ENCODE data around the gene MEI1.

Gene MEI1

GRCh38 chr22:41798736-41799135, 99.4 kb downstream of the MEI1 start:
- TF ChIP-seq JUND (IDR thresholded peaks at IDR 0.05; ENCODE audit: low read depth): no peak
- DNase-seq (ENCODE audit: low read depth in 1 of 2, low spot score in 1 of 2): no peak
- in situ Hi-C loops (cut with HindIII; ENCODE audit: low pct_unique_long_range_greater_than_20kb, low sequenced_read_pairs): no loop called here

- DNase-seq (ENCODE audit: low read depth in 1 of 2, low spot score in 1 of 2): no peak
- TF ChIP-seq JUND (IDR thresholded peaks at IDR 0.05; ENCODE audit: low read depth): no peak
- in situ Hi-C loops (cut with HindIII; ENCODE audit: low pct_unique_long_range_greater_than_20kb, low sequenced_read_pairs): no loop called here
Measured at GRCh38 chr22:41799486-41800347, 100.4 kb downstream of the MEI1 start.

DNA sequence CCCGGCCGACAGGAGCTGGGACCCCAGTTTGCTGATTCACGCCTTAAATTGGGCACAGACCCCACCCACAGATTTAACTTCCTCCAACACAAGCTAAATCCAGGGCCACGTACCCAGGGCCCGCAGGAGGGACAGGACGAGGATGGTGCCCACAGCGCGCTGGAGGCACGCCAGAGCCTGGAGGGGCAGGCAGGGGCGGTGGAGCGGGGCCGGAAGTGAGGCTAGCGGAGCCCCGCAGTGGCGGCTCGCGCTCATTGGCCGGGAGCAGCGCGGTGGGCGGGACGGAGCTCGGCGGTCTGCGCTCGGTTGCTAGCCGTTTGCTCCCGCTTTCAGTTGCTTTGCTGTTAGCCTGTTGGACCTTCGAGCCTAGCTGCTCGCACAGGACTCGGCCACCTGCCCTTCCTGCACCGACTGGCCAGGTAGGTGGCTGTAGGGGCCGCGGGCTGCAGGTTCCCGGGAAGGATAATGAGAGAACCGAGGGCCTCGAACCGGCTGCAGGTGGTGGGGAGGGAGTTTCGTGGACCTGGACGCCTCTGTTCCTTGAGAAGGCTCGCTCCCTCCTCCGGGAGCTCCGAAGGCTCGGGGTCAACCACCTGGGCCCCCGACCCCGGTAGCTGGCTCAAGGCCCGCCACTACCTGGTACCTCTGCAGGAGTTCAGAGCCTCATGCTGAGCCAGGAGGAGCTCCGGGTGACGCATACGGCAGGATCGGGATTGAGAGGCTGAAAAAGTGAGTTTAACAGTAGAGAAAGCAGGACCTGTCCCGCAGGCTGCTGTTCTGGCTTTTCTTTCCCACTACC, 101.2 kb downstream of the MEI1 start, which contains the start of gene CCDC134:
TSS of gene CCDC134 (plus strand) at position 332 of the 799 bp plus-strand sequence. CDS start 8,212 bp downstream, outside the sequence.
- DNase-seq (ENCODE audit: low read depth in 1 of 2, low spot score in 1 of 2): peak; percentile 87 to 89
- in situ Hi-C loops (cut with HindIII; ENCODE audit: low pct_unique_long_range_greater_than_20kb, low sequenced_read_pairs): no loop called here

DNA sequence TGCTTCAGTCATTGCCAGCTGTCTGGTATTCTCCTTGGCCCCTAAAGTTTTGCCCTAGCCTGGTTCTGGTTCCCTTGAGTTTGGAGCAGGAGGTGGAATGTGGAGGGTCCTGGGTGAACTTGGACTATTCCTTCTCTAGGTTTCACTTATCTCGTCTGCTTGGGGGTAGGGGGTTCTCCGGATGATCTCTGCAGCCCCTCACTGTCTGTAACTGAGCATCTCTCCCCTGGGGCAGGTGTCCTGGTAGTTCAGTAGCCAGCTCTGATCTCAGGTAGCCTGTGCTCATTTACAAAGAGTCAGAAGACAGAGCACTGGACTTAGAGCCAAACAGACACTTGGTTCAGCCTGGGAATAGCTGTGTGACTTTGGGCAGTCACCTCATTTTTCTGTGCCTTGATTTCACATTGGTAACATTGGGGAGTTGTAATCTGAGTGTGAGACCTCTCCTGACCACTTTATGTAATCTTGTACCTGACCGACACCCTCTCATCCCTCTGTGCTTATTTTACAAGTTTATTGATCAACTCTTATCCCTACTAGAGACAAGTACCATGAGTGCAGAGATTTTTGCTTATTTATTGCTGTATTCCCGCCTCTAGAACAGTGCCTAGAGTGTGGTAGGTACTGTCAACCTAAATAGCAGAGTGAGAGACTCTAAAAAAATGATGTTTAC, 102.0 kb downstream of the MEI1 start:
- no peak for DNase-seq (ENCODE audit: low read depth in 1 of 2, low spot score in 1 of 2)
- in situ Hi-C loops (cut with HindIII; ENCODE audit: low pct_unique_long_range_greater_than_20kb, low sequenced_read_pairs): no loop called here
- no peak for TF ChIP-seq JUND (IDR thresholded peaks at IDR 0.05; ENCODE audit: low read depth)

More for the DNA sequence above, 101.2 kb downstream of the MEI1 start, which contains the start of gene CCDC134:
- no peak for TF ChIP-seq JUND (IDR thresholded peaks at IDR 0.05; ENCODE audit: low read depth)

GRCh38 chr22:41801886-41802285, 102.6 kb downstream of the MEI1 start:
- TF ChIP-seq JUND (IDR thresholded peaks at IDR 0.05; ENCODE audit: low read depth): no peak
- in situ Hi-C loops (cut with HindIII; ENCODE audit: low pct_unique_long_range_greater_than_20kb, low sequenced_read_pairs): no loop called here
- no peak for DNase-seq (ENCODE audit: low read depth in 1 of 2, low spot score in 1 of 2)

DNA sequence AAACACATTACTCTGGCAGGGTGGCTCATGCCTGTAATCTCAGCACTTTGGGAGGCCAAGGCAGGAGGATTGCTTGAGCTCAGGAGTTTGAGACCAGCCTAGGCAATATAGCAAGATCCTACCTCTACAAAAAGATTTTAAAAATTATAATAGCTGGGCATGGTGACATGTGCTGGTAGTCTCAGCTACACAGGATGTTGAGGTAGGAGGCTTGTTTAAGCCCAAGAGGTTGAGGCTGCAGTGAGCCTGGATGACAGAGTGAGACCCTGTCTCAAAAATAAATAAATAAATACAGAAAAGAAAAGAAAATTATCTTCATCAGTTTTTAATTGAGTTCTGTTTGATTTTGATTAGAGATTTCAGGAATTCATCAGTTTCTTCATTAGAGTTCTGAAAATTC, 106.3 kb downstream of the MEI1 start:
- no peak for TF ChIP-seq JUND (IDR thresholded peaks at IDR 0.05; ENCODE audit: low read depth)
- in situ Hi-C loops (cut with HindIII; ENCODE audit: low pct_unique_long_range_greater_than_20kb, low sequenced_read_pairs): no loop called here

DNA sequence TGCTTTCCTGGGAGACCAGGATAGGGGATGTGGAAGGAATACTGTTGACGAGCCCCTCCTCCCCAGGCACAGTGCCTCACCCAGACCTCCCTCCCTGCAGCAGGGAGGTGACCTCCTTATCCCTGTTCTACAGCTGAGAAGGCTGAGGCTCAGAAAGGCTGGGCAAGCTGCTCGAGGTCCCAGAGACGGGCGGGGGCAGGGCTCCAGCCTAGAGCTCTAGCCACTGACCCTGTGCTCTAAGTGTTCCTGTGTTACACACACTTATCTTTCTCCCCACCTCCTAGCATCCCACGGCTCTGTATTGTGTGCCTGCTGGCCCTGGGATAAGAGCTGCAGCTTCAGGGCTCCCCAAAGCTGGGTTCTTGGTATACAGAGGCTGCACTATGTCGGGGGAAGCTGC, 109.1 kb downstream of the MEI1 start:
- TF ChIP-seq JUND (IDR thresholded peaks at IDR 0.05; ENCODE audit: low read depth): no peak
- DNase-seq (ENCODE audit: low read depth in 1 of 2, low spot score in 1 of 2): no peak

More for the DNA sequence above, 106.3 kb downstream of the MEI1 start:
- DNase-seq (ENCODE audit: low read depth in 1 of 2, low spot score in 1 of 2): no peak

DNA sequence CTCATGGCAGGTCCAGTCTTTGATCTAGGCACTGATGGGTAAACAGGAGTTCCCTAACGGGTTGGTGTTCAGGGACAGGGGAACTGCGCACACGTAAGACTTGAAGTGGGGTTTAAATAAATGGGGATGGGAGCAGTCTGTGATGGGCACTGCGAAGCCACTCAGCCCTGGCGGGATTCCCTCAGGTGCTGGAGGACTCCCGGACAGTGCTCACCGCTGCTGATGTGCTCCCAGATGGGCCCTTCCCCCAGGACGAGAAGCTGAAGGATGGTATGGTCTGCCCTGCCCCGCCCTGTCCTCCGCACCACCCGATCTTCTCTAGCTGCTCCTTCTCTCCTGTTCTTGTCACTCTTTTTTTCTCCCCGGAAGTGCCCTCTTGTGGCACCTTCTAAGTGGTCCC, 110.7 kb downstream of the MEI1 start:
- in situ Hi-C loops (cut with HindIII; ENCODE audit: low pct_unique_long_range_greater_than_20kb, low sequenced_read_pairs): no loop called here
- no peak for TF ChIP-seq JUND (IDR thresholded peaks at IDR 0.05; ENCODE audit: low read depth)
- no peak for DNase-seq (ENCODE audit: low read depth in 1 of 2, low spot score in 1 of 2)

More for the DNA sequence above, 109.1 kb downstream of the MEI1 start:
- in situ Hi-C loops (cut with HindIII; ENCODE audit: low pct_unique_long_range_greater_than_20kb, low sequenced_read_pairs): no loop called here

GRCh38 chr22:41812805-41813545, 113.7 kb downstream of the MEI1 start:
- no peak for TF ChIP-seq JUND (IDR thresholded peaks at IDR 0.05; ENCODE audit: low read depth)
- in situ Hi-C loops (cut with HindIII; ENCODE audit: low pct_unique_long_range_greater_than_20kb, low sequenced_read_pairs): no loop called here
- no peak for DNase-seq (ENCODE audit: low read depth in 1 of 2, low spot score in 1 of 2)

- TF ChIP-seq JUND (IDR thresholded peaks at IDR 0.05; ENCODE audit: low read depth): no peak
- DNase-seq (ENCODE audit: low read depth in 1 of 2, low spot score in 1 of 2): no peak
- in situ Hi-C loops (cut with HindIII; ENCODE audit: low pct_unique_long_range_greater_than_20kb, low sequenced_read_pairs): no loop called here
Measured at GRCh38 chr22:41813726-41814410, 114.6 kb downstream of the MEI1 start.

DNA sequence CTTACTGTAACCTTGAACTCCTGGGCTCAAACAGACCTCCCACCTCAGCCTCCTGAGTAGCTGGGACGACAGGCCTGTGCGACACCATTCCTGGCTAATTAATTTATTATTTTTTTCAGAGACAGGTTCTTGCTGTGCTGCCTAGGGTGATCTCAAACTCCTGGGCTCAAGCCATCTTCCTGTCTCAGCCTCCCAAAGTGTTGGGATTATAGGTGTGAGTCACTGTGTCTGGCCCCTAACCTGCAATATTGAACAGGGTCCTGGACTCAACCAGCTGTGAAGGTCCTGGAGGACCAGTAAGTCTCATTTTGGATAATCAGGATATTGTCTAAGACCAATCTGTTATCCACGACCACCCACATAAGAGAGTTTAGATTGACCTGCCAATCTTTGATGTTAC, 116.4 kb downstream of the MEI1 start:
- DNase-seq (ENCODE audit: low read depth in 1 of 2, low spot score in 1 of 2): no peak
- no peak for TF ChIP-seq JUND (IDR thresholded peaks at IDR 0.05; ENCODE audit: low read depth)
- in situ Hi-C loops (cut with HindIII; ENCODE audit: low pct_unique_long_range_greater_than_20kb, low sequenced_read_pairs): no loop called here
